ENCODE measurements around the gene PFAS.
"Not testable (repeated sequence)": the region's sequence is repeated elsewhere in the genome, so short reads cannot be mapped to it uniquely, and the experiment has no call there.

Gene PFAS

GRCh38 chr17:8248751-8249607, at the start of gene PFAS:
Gene PFAS (plus strand): TSS chr17:8249289. CDS start chr17:8253938, 4,649 bp downstream.
- peak; percentile 86 to 97 (median 87) for DNase-seq (ENCODE audit: low read depth in 3 of 3, low spot score in 1 of 3)

- no peak for DNase-seq (ENCODE audit: low read depth in 3 of 3, low spot score in 1 of 3)
These were observed 44.1 kb upstream of the PFAS start for GRCh38 chr17:8204761-8205555.

- DNase-seq (ENCODE audit: low read depth in 3 of 3, low spot score in 1 of 3), result no peak
These were observed 42.6 kb upstream of the PFAS start for GRCh38 chr17:8206536-8206935.

- peak; percentile 72 to 81 (median 76) for DNase-seq (ENCODE audit: low read depth in 3 of 3, low spot score in 1 of 3)
These were observed 39.0 kb upstream of the PFAS start, which contains the start of gene AURKB for GRCh38 chr17:8209907-8210760. Gene AURKB (minus strand): TSS chr17:8210575. CDS start chr17:8210224, 351 bp downstream.

- DNase-seq (ENCODE audit: low read depth in 3 of 3, low spot score in 1 of 3), result no peak
These were observed 38.2 kb upstream of the PFAS start for GRCh38 chr17:8210761-8211458.

- DNase-seq (ENCODE audit: low read depth in 3 of 3, low spot score in 1 of 3), result no peak
These were observed 36.5 kb upstream of the PFAS start for GRCh38 chr17:8212312-8213180.

- DNase-seq (ENCODE audit: low read depth in 3 of 3, low spot score in 1 of 3), result not testable (repeated sequence)
These were observed 35.1 kb upstream of the PFAS start for GRCh38 chr17:8214000-8214399.

GRCh38 chr17:8220783-8221662, 28.1 kb upstream of the PFAS start:
- DNase-seq (ENCODE audit: low read depth in 3 of 3, low spot score in 1 of 3), result peak; percentile 58 to 95 (median 75)

GRCh38 chr17:8221663-8222379, 27.3 kb upstream of the PFAS start:
- peak; percentile 79 to 88 (median 87) for DNase-seq (ENCODE audit: low read depth in 3 of 3, low spot score in 1 of 3)

- no peak for DNase-seq (ENCODE audit: low read depth in 3 of 3, low spot score in 1 of 3)
These were observed 26.8 kb upstream of the PFAS start for GRCh38 chr17:8222380-8222629.

GRCh38 chr17:8222630-8223355, 26.3 kb upstream of the PFAS start:
- peak; percentile 72 to 90 (median 76) for DNase-seq (ENCODE audit: low read depth in 3 of 3, low spot score in 1 of 3)

- peak in 1 of 3 donors; percentile 37 for DNase-seq (ENCODE audit: low read depth in 3 of 3, low spot score in 1 of 3)
These were observed 25.5 kb upstream of the PFAS start for GRCh38 chr17:8223356-8224126.

GRCh38 chr17:8224891-8225812, 23.9 kb upstream of the PFAS start:
- no peak for DNase-seq (ENCODE audit: low read depth in 3 of 3, low spot score in 1 of 3)

GRCh38 chr17:8225813-8226535, 23.1 kb upstream of the PFAS start:
- peak in 2 of 3 donors; percentile 35 to 48 for DNase-seq (ENCODE audit: low read depth in 3 of 3, low spot score in 1 of 3)
